Type B pancreatic cell (in vitro differentiated cells): ENCODE results near the gene TNNT1. TPM values are rescaled to one million over a fixed set of nuclear protein-coding genes. Genes with fewer than 3 reads are reported as not detected.

Source experiments
- DNase-seq: peaks from one replicate; pipeline ENCODE4 v3.0.0; 2021; ENCODE audit warnings: mixed read lengths; ENCODE audit not compliant: unreplicated experiment; ENCODE audit errors: extremely low spot score
- H3K27ac Mint-ChIP-seq: 2 replicates; pipeline ENCODE4 v1.8.0; 2021; ENCODE audit warnings: mild to moderate bottlenecking, mixed read lengths
- H3K27me3 Mint-ChIP-seq: 2 replicates; pipeline ENCODE4 v1.8.0; 2021; ENCODE audit warnings: mixed read lengths
- H3K36me3 Mint-ChIP-seq: 2 replicates; pipeline ENCODE4 v1.8.0; 2021; ENCODE audit warnings: mixed read lengths
- H3K4me1 Mint-ChIP-seq: one replicate; pipeline ENCODE4 v1.8.0; 2021; ENCODE audit warnings: mixed read lengths; ENCODE audit not compliant: unreplicated experiment
- H3K4me3 Mint-ChIP-seq: 2 replicates; pipeline ENCODE4 v1.8.0; 2021; ENCODE audit warnings: mild to moderate bottlenecking, mixed read lengths
- H3K9me3 Mint-ChIP-seq: 2 replicates; pipeline ENCODE4 v1.8.0; 2021; ENCODE audit warnings: mixed read lengths
- CTCF ChIP-seq: fragments of 200-600 bp; sonication (generic); conservative IDR thresholded peaks from 2 replicates; pipeline ENCODE4 v1.5.0; 2021; ENCODE audit warnings: antibody characterized with exemption, mild to moderate bottlenecking
- total RNA-seq: library from RNA; stranded (reverse); gene quantifications from 2 replicates; pipeline ENCODE4 v1.2.1, GENCODE V29; 2021; ENCODE audit warnings: low replicate concordance

Gene TNNT1
- total RNA-seq, 1 donor from 2014 or later, result 27.6 TPM

DNA sequence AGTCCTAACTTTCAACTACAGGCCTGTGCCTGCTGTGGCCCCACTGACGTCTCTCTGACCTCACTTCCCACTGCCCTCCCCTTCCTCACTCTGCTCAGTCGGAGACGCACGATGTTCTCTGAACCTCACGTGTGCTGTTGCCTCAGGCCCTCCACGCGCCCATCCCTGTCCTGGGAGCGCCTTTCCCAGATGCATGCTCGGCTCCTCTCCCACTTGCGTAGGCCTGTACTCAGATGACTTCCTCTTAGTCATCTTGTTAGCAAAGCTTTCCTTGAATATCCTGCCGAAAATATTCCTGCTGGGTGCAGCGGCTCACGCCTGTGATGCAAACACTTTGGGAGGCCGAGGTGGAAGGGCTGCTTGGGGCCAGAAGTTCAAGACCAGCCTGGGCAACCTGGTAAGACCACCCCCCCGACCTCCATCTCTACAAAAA lies 40.4 kb upstream of the TNNT1 start:
- Mint-ChIP-seq H3K36me3 (no peaks in the 10 kb centered on the region), H3K9me3 (no peaks in the 10 kb centered on the region), H3K27ac (no peak overlapping the region), H3K27me3 (peaks cover 42% of the 10 kb centered on the region), H3K4me1 (no peaks in the 10 kb centered on the region), H3K4me3 (no peak overlapping the region)
- DNase-seq, result no peak
- no peak for TF ChIP-seq CTCF

- Mint-ChIP-seq H3K9me3 (no peaks in the 10 kb centered on the region), H3K27me3 (peaks cover 45% of the 10 kb centered on the region), H3K27ac (no peak overlapping the region), H3K4me3 (no peak overlapping the region), H3K4me1 (no peaks in the 10 kb centered on the region), H3K36me3 (no peaks in the 10 kb centered on the region)
- DNase-seq, result no peak
- TF ChIP-seq CTCF, result no peak
Measured at GRCh38 chr19:55188625-55189024, 39.6 kb upstream of the TNNT1 start.

DNA sequence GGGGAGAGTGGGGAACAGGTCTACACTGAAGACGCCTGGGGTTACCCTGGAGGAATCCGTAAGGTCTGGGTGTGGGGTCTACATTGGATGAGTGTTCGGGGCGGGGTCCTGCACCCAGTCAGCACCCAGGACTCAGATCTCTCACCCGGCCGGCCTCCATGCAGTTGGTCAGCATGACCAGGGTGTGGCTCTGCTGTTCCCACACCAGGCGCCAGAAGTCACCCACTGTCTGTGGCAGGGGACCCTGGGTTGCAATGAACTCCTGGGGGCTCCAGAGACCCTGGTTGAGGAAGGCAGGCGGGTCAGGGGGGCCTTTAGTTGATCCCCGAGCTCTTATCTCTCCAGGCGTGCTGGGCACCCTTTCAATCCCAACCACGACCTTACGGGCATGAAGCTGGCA lies 37.1 kb upstream of the TNNT1 start:
- Mint-ChIP-seq H3K27ac (no peak overlapping the region), H3K27me3 (peaks cover 56% of the 10 kb centered on the region), H3K36me3 (no peaks in the 10 kb centered on the region), H3K9me3 (no peaks in the 10 kb centered on the region), H3K4me3 (no peak overlapping the region), H3K4me1 (no peaks in the 10 kb centered on the region)
- no peak for DNase-seq
- no peak for TF ChIP-seq CTCF

GRCh38 chr19:55181740-55182139 lies 32.7 kb upstream of the TNNT1 start:
- H3K36me3 Mint-ChIP-seq, result no peaks in the 10 kb centered on the region
- no peaks in the 10 kb centered on the region for H3K9me3 Mint-ChIP-seq
- no peak overlapping the region for H3K27ac Mint-ChIP-seq
- no peaks in the 10 kb centered on the region for H3K4me1 Mint-ChIP-seq
- no peak overlapping the region for H3K4me3 Mint-ChIP-seq
- TF ChIP-seq CTCF, result no peak
- DNase-seq, result no peak
- peaks cover 78% of the 10 kb centered on the region for H3K27me3 Mint-ChIP-seq

DNA sequence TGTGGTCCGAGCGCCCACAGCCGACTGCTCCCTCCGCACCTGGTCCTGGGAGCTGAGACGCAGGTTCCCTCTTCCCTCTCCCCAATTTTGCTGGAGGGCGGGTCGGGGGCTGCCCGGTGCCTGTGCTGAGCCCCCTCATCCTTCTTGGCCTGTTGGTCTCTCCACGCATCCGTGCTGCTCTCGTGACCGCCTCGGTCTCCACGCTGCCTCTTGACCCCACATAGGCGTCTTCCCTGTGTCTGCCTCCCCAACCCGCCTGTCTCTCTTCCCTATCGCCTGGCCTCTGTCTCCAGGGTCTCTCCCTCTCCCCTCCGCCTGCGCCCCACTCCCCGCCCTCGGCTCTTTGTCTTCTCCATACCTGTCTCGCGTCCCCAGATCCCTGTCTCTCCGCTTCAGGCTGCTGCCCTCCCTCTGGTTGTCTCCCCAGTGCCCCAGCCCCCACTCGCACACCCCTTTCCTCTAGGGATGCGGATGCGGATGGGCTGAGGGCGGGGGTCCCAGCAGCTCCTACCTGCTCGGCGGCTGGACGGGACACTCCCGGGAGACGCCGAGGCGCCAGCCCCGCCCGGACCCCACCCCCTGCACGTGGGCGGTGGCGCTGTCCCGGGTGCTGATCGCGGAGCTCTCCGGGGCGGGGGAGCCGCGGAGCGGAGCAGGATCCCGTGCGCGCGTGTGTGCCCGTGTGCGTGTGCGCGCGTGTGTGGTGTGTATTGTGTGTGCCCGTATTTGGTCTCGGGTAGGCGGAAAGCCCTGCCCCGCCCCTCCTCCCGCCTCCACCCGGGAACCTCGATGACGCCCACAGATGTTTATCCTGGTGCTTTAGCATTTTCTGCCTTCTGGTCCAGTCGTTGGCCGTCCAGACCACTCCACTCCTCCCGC lies 30.8 kb upstream of the TNNT1 start, which contains the start of gene SYT5:
SYT5 (minus strand) TSS at position 684 of the 879 bp plus-strand sequence. CDS start 1,248 bp downstream, outside the sequence.
- H3K4me3 Mint-ChIP-seq, result peak within 1 kb of the TSS; percentile 86
- no peaks in the 10 kb centered on the region for H3K9me3 Mint-ChIP-seq
- peaks cover 82% of the 10 kb centered on the region for H3K27me3 Mint-ChIP-seq

More for the DNA sequence above, 30.8 kb upstream of the TNNT1 start, which contains the start of gene SYT5:
- H3K36me3 Mint-ChIP-seq, result no peaks in the 10 kb centered on the region
- H3K4me1 Mint-ChIP-seq, result no peaks in the 10 kb centered on the region
- H3K27ac Mint-ChIP-seq, result peak within 1 kb of the TSS; percentile 59
- no peak for TF ChIP-seq CTCF
- DNase-seq, result no peak
